SH-SY5Y (cell line): Measurements from ENCODE around the gene C11orf58.

Experiments
- GATA2 ChIP-seq: IDR thresholded peaks from 2 replicates; pipeline ENCODE4 v1.6.1; 2011; ENCODE audit warnings: mild to moderate bottlenecking, low read depth, low read length
- GATA3 ChIP-seq: IDR thresholded peaks from 2 replicates; pipeline ENCODE4 v1.6.1; 2011; ENCODE audit warnings: low read depth, mild to moderate bottlenecking, low read length, moderate library complexity

GRCh38 chr11:16745950-16746605, 7.6 kb downstream of the C11orf58 start:
- TF ChIP-seq GATA2 (no peak), GATA3 (no peak)
